Trophoblast cell (in vitro differentiated cells and primary cell): ENCODE results near the gene FNBP1.

Experiments used
- DNase-seq, 2 donors: peaks; one replicate each; pipeline ENCODE4 v3.0.0-alpha.2; 2016
- H2AFZ ChIP-seq: 2 replicates; pipeline ENCODE4 v1.6.1; 2013; ENCODE audit warnings: low read length, moderate library complexity, mild to moderate bottlenecking; ENCODE audit not compliant: insufficient read depth, poor library complexity
- H2AK5ac ChIP-seq: 2 replicates; pipeline ENCODE4 v1.6.1; 2013; ENCODE audit warnings: mild to moderate bottlenecking, low read length
- H2BK120ac ChIP-seq: 2 replicates; pipeline ENCODE4 v1.6.1; 2013; ENCODE audit warnings: low read length, mild to moderate bottlenecking, moderate library complexity; ENCODE audit not compliant: insufficient read depth, poor library complexity
- H2BK12ac ChIP-seq: 2 replicates; pipeline ENCODE4 v1.6.1; 2013; ENCODE audit warnings: mild to moderate bottlenecking, low read length, moderate library complexity
- H2BK5ac ChIP-seq: 2 replicates; pipeline ENCODE4 v1.6.1; 2013; ENCODE audit warnings: low read length, low read depth, moderate library complexity, mild to moderate bottlenecking; ENCODE audit not compliant: poor library complexity
- H3K14ac ChIP-seq: 2 replicates; pipeline ENCODE4 v1.6.1; 2013; ENCODE audit warnings: mild to moderate bottlenecking, low read length
- H3K18ac ChIP-seq: 2 replicates; pipeline ENCODE4 v1.6.1; 2013; ENCODE audit warnings: mild to moderate bottlenecking, low read length
- H3K23ac ChIP-seq: 2 replicates; pipeline ENCODE4 v1.6.1; 2013; ENCODE audit warnings: low read length
- H3K27ac ChIP-seq: 2 replicates; pipeline ENCODE4 v1.5.1; 2013; ENCODE audit warnings: low read depth, mild to moderate bottlenecking, inconsistent platforms, low read length, moderate library complexity
- H3K27me3 ChIP-seq: 2 replicates; pipeline ENCODE4 v1.6.1; 2013; ENCODE audit warnings: inconsistent platforms, mild to moderate bottlenecking, low read length, moderate library complexity; ENCODE audit not compliant: insufficient read depth
- H3K36me3 ChIP-seq, 2 experiments: 1 replicate in 1 of 2; 2 replicates in 1 of 2; pipeline ENCODE4 v1.6.1; 2013; ENCODE audit warnings: low read length in 2 of 2, mild to moderate bottlenecking in 2 of 2, moderate library complexity in 1 of 2; ENCODE audit not compliant: insufficient read depth in 2 of 2, control insufficient read depth in 1 of 2
- H3K4ac ChIP-seq: 2 replicates; pipeline ENCODE4 v1.6.1; 2013; ENCODE audit warnings: low read depth, mild to moderate bottlenecking, low read length, moderate library complexity
- H3K4me1 ChIP-seq, 2 experiments: 1 replicate in 1 of 2; 2 replicates in 1 of 2; pipeline ENCODE4 v1.6.1; 2013; ENCODE audit warnings: low read length in 2 of 2, mild to moderate bottlenecking in 2 of 2, moderate library complexity in 1 of 2; ENCODE audit not compliant: insufficient read depth in 2 of 2, control insufficient read depth in 1 of 2
- H3K4me2 ChIP-seq: 2 replicates; pipeline ENCODE4 v1.6.1; 2013; ENCODE audit warnings: inconsistent platforms, mild to moderate bottlenecking, low read length, moderate library complexity
- H3K4me3 ChIP-seq: 2 replicates; pipeline ENCODE4 v1.5.1; 2013; ENCODE audit warnings: mild to moderate bottlenecking, low read depth, low read length, inconsistent platforms
- H3K79me1 ChIP-seq: one replicate; pipeline ENCODE4 v1.6.1; 2013; ENCODE audit warnings: low read length
- H3K79me2 ChIP-seq: 2 replicates; pipeline ENCODE4 v1.6.1; 2013; ENCODE audit warnings: low read length, mild to moderate bottlenecking; ENCODE audit not compliant: control insufficient read depth, insufficient read depth, poor library complexity
- H3K9ac ChIP-seq: 2 replicates; pipeline ENCODE4 v1.6.1; 2013; ENCODE audit warnings: mild to moderate bottlenecking, low read length
- H3K9me3 ChIP-seq: 2 replicates; pipeline ENCODE4 v1.6.1; 2013; ENCODE audit warnings: low read depth, mild to moderate bottlenecking, control low read depth, inconsistent platforms, low read length; ENCODE audit not compliant: insufficient read depth
- H4K12ac ChIP-seq: 2 replicates; pipeline ENCODE4 v1.6.1; 2013; ENCODE audit warnings: low read depth, mild to moderate bottlenecking, low read length, moderate library complexity
- H4K8ac ChIP-seq: 2 replicates; pipeline ENCODE4 v1.6.1; 2013; ENCODE audit warnings: low read depth, mild to moderate bottlenecking, low read length, moderate library complexity
- H4K91ac ChIP-seq: one replicate; pipeline ENCODE4 v1.6.1; 2013; ENCODE audit warnings: low read depth, mild to moderate bottlenecking, low read length, moderate library complexity
- WGBS: extraction: QIAGEN DNeasy Blood & Tissue Kit; methylation state at CpG from one replicate; pipeline ENCODE4 v1.1.7; 2013; ENCODE audit warnings: missing lambda C conversion rate; ENCODE audit not compliant: insufficient read length, insufficient coverage; ENCODE audit errors: extremely low coverage; 5-methylcytosine and 5-hydroxymethylcytosine counted together

The FNBP1 gene

DNA sequence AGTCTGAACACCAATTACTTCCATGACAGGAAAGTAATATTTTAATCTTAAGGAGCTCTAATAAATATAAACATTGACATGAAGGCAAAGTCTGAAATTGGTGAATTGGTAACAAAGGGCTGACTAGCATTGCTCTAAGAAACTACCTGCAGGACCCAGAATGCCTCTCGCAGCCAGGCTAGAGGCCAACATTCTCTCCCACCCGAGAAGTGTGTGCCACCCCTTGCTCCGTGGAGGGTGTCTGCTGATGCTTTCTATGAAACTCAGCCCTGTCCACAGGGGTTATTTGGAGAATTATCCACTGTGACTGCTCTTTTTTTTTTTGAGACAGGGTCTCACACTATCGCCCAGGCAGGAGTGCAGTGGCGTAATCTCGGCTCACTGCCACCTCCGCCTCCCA lies 126.3 kb downstream of the FNBP1 start:
- DNase-seq, result no peak
- Histone ChIP-seq H3K27me3 (no peaks in the 10 kb centered on the region), H4K12ac (no peak overlapping the region), H3K18ac (no peak overlapping the region), H4K91ac (no peak overlapping the region), H3K14ac (no peak overlapping the region), H3K27ac (no peak overlapping the region), H3K4me1 (no peaks in the 10 kb centered on the region), H3K4me2 (no peak overlapping the region), H2BK120ac (no peak overlapping the region), H3K79me2 (no peaks in the 10 kb centered on the region), H3K4me3 (no peak overlapping the region), H2AK5ac (no peak overlapping the region), H2AFZ (no peak overlapping the region), H3K23ac (no peak overlapping the region), H3K36me3 (peaks cover 2 to 4% of the 10 kb centered on the region in 2 experiments), H2BK5ac (no peak overlapping the region), H4K8ac (no peak overlapping the region), H3K79me1 (no peaks in the 10 kb centered on the region), H3K9ac (no peak overlapping the region), H3K4ac (no peak overlapping the region), H3K9me3 (no peaks in the 10 kb centered on the region), H2BK12ac (no peak overlapping the region)
- no CpG with 5 or more reads among the region's 7 CpGs for WGBS

DNA sequence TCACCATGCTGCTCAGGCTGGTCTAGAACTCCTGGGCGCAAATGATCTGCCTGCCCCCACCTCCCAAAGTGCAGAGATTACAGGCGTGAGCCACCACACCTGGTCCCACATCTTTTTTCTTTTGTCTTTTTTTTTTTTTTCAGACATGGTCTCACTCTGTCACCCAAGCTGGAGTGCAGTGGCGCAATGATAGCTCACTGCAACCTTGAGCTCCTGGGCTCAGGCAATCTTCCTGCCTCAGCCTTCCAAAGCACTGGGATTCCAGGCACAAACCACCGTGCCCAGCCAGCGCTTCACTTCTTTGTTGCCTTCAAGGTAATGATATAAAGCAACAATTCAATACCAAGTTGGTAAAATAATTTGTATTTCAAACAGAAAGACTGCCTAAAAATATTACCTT lies 128.9 kb downstream of the FNBP1 start:
- no peak overlapping the region for H3K4me2 ChIP-seq
- no peak overlapping the region for H3K9ac ChIP-seq
- no peaks in the 10 kb centered on the region for H3K27me3 ChIP-seq
- no peak overlapping the region for H4K12ac ChIP-seq
- H3K4me3 ChIP-seq, result no peak overlapping the region
- no peak overlapping the region for H2AFZ ChIP-seq
- no CpG with 5 or more reads among the region's 5 CpGs for WGBS
- H2BK120ac ChIP-seq, result no peak overlapping the region
- H2BK12ac ChIP-seq, result no peak overlapping the region
- H3K36me3 ChIP-seq, result peaks cover 2 to 4% of the 10 kb centered on the region in 2 experiments
- no peaks in the 10 kb centered on the region for H3K9me3 ChIP-seq
- H4K8ac ChIP-seq, result no peak overlapping the region
- no peak overlapping the region for H4K91ac ChIP-seq
- no peak overlapping the region for H2BK5ac ChIP-seq
- H3K79me2 ChIP-seq, result no peaks in the 10 kb centered on the region
- H3K23ac ChIP-seq, result no peak overlapping the region
- H3K4ac ChIP-seq, result no peak overlapping the region
- no peak overlapping the region for H3K18ac ChIP-seq
- H3K27ac ChIP-seq, result no peak overlapping the region
- no peak for DNase-seq
- H2AK5ac ChIP-seq, result no peak overlapping the region
- peaks cover 0 to 3% of the 10 kb centered on the region in 2 experiments for H3K4me1 ChIP-seq
- no peak overlapping the region for H3K14ac ChIP-seq
- no peaks in the 10 kb centered on the region for H3K79me1 ChIP-seq

DNA sequence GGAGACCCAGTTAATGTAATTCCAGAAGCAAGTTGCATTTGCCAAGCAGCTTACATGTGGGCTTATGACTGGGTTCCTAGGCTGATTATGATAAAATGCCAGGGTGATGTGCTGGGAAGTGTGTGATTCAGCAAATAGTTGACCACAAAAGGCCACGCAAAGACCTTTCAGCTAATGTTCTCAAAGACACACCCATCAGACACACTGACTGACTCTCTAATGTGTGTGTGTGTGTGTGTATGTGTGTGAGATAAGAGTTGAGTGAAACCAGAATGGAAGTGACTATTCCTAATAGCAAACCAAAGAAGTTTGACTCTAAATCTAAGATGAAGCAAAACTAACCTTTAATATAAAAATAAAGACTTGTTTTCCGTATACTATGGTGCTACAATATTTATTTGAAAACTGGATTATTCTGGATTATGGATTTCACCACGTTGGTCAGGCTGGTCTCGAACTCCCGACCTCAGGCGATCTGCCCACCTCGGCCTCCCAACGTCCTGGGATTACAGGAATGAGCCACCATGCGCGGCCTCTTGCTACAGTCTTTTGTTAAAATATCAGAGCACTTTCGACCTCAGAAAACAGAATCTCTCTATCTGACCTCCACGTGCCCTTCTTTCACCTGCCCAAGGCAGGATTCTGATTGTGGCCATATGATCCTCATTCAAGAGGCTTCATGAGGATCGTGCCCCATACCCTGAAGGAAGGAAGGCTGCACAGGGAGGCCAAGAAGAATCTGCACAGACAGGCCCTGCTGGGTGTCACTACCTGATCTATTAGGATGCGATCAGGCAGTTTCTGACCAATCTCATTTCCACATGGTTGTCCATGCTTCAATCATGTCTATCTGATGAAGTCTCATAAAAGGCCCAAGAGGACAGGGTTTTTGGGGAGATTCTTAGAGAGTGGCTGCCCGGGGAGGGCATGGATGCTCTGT lies 132.1 kb downstream of the FNBP1 start:
- Histone ChIP-seq H4K91ac (no peak overlapping the region), H3K4me1 (peaks cover 0 to 3% of the 10 kb centered on the region in 2 experiments), H2AFZ (no peak overlapping the region), H3K27ac (no peak overlapping the region), H2BK12ac (no peak overlapping the region), H3K14ac (no peak overlapping the region), H3K23ac (no peak overlapping the region), H2BK5ac (no peak overlapping the region), H3K9me3 (no peaks in the 10 kb centered on the region), H3K18ac (no peak overlapping the region), H4K8ac (no peak overlapping the region), H3K4me2 (no peak overlapping the region), H3K4me3 (no peak overlapping the region), H3K4ac (no peak overlapping the region), H2BK120ac (no peak overlapping the region), H2AK5ac (no peak overlapping the region), H3K9ac (no peak overlapping the region), H3K27me3 (no peaks in the 10 kb centered on the region), H3K79me1 (no peaks in the 10 kb centered on the region), H3K36me3 (peaks cover 2 to 3% of the 10 kb centered on the region in 2 experiments), H4K12ac (no peak overlapping the region), H3K79me2 (no peaks in the 10 kb centered on the region)
- WGBS, result no CpG with 5 or more reads among the region's 15 CpGs
- peak; percentile 87 to 89 for DNase-seq

DNA sequence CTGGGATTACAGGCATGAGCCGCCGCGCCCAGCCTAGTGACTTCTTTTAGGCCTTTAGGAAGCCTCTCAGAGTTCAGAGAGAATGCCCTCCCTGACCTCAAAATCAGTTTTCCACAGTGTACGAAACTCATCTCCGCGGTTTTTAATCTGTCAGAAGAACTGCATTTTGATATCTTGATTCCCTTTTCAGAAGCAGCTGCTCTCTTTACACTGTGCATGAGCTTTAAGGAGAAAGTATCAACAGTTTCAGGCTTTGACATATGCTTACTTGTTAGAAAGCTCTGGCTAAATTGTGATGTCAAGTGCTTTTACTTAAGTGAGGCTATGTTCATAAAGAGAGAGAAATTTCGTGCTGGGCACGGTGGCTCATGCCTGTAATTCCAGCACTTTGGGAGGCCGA lies 133.1 kb downstream of the FNBP1 start:
- Histone ChIP-seq H3K18ac (no peak overlapping the region), H3K4me2 (no peak overlapping the region), H3K14ac (no peak overlapping the region), H3K23ac (no peak overlapping the region), H2AFZ (no peak overlapping the region), H3K36me3 (peaks cover 2 to 3% of the 10 kb centered on the region in 2 experiments), H3K4me3 (no peak overlapping the region), H3K9ac (no peak overlapping the region), H3K27ac (no peak overlapping the region), H3K4ac (no peak overlapping the region), H2AK5ac (no peak overlapping the region), H3K9me3 (no peaks in the 10 kb centered on the region), H2BK5ac (no peak overlapping the region), H3K27me3 (no peaks in the 10 kb centered on the region), H3K79me1 (no peaks in the 10 kb centered on the region), H3K4me1 (peaks cover 0 to 3% of the 10 kb centered on the region in 2 experiments), H4K91ac (no peak overlapping the region), H2BK12ac (no peak overlapping the region), H4K8ac (no peak overlapping the region), H2BK120ac (no peak overlapping the region), H4K12ac (no peak overlapping the region), H3K79me2 (no peaks in the 10 kb centered on the region)
- no peak for DNase-seq
- WGBS, result no CpG with 5 or more reads among the region's 9 CpGs
